ENCODE results near the gene ZNF735. TPM values are rescaled to one million over a fixed set of nuclear protein-coding genes. Genes with fewer than 3 reads are reported as not detected.

The ZNF735 gene
- total RNA-seq, 1 donor from 2014 or later, result not detected

DNA sequence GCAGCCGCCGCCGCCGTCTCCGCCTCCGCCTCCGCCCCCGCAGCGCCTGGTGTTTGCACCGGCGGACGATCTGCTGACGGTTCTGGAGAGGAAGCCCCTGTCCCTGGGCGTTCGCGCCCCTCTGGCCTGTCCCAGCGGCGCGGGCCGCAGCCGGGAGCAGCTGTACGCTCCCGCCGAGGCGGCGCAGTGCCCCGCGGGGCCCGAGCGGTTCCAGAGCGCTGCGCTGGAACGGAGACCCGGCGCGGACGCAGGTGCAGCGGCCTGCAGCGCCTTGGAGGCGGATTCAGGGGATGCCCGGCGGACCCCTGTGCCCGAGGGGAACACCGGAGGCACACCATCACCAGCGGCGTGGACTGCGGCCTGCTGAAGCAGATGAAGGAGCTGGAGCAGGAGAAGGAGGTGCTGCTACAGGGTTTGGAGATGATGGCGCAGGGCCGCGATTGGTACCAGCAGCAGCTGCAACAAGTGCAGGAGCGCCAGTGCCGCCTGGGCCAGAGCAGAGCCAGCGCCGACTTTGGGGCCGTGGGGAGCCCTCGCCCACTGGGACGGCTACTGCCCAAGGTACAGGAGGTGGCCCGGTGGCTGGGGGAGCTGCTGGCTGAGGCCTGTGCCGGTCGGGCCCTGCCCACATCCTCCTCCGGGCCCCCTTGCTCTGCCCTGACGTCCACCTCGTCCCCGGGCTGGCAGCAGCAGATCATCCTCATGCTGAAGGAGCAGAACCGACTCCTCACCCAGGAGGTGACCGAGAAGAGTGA is 24.8 kb upstream of the ZNF735 start:
- Mint-ChIP-seq H3K4me1 (ENCODE audit: unreplicated experiment) (no peaks in the 10 kb centered on the region), H3K27me3 (ENCODE audit: unreplicated experiment) (no peaks in the 10 kb centered on the region), H3K9me3 (ENCODE audit: unreplicated experiment) (peaks cover 31% of the 10 kb centered on the region), H3K4me3 (ENCODE audit: unreplicated experiment) (no peak overlapping the region), H3K36me3 (ENCODE audit: unreplicated experiment) (no peaks in the 10 kb centered on the region), H3K27ac (ENCODE audit: unreplicated experiment) (no peak overlapping the region)
- TF ChIP-seq, protein P1, sequence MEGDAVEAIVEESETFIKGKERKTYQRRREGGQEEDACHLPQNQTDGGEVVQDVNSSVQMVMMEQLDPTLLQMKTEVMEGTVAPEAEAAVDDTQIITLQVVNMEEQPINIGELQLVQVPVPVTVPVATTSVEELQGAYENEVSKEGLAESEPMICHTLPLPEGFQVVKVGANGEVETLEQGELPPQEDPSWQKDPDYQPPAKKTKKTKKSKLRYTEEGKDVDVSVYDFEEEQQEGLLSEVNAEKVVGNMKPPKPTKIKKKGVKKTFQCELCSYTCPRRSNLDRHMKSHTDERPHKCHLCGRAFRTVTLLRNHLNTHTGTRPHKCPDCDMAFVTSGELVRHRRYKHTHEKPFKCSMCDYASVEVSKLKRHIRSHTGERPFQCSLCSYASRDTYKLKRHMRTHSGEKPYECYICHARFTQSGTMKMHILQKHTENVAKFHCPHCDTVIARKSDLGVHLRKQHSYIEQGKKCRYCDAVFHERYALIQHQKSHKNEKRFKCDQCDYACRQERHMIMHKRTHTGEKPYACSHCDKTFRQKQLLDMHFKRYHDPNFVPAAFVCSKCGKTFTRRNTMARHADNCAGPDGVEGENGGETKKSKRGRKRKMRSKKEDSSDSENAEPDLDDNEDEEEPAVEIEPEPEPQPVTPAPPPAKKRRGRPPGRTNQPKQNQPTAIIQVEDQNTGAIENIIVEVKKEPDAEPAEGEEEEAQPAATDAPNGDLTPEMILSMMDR (IDR thresholded peaks at IDR 0.05), result no peak
- no peak for DNase-seq (ENCODE audit: extremely low spot score, unreplicated experiment)

DNA sequence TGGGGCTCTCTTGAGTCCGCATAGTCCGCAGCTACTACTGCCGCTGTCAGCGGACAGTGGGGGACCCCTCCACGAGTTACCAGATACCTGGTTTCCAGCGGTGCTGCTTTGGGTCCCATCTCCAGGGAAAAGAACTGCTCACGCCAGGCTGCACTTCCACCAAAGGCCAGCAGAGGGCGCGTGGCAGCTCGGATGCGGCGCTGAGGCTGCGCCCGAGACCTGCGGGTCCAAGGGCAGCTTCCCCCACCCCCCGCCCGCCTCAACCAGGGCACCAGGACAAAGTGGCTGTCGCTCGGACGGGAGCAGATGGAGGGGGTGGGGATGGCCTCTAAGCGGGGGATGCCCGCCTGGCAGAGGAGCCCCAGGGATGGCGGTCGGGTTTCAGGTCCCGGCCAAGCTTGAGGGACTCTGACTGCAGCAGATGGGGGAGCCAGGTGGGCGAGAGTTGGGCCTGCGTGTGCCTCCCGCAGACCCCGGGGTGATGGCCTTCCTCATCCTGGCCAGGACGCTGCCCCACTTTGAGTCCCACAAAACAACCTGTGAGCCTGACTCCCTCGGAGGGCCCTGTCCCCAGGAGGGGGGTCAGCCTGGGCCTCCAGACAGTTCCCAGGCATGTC is 23.8 kb upstream of the ZNF735 start:
- Mint-ChIP-seq H3K9me3 (ENCODE audit: unreplicated experiment) (peaks cover 28% of the 10 kb centered on the region), H3K36me3 (ENCODE audit: unreplicated experiment) (no peaks in the 10 kb centered on the region), H3K4me1 (ENCODE audit: unreplicated experiment) (no peaks in the 10 kb centered on the region), H3K27ac (ENCODE audit: unreplicated experiment) (no peak overlapping the region), H3K4me3 (ENCODE audit: unreplicated experiment) (no peak overlapping the region), H3K27me3 (ENCODE audit: unreplicated experiment) (no peaks in the 10 kb centered on the region)
- TF ChIP-seq, protein P1 (IDR thresholded peaks at IDR 0.05), result no peak
- DNase-seq (ENCODE audit: extremely low spot score, unreplicated experiment), result no peak

DNA sequence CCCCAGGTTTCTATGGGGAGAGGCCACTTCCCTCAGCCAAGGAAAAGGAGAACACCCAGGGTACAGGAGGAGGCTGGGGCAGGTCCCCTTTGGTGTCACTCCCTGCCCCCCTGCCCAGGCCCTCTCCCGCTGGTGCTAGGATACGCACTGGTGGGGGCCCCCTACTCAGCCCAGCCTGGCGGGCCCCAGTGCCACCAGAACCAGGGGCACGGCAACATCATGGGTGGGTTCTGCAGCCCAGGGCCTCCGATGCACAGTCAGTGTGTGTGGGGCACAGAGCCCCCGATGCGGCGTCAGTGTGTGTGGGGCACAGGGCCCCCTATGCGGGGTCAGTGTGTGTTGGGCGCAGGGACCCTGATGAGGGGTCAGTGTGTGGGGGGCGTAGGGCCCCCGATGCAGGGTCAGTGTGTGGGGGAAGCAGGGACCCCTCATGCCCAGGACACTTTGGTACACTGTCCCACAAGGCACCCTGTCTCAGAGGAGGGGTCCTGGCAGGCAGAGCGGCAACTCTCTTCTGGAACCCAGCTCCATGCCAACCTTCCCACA is 23.1 kb upstream of the ZNF735 start:
- Mint-ChIP-seq H3K4me3 (ENCODE audit: unreplicated experiment) (no peak overlapping the region), H3K4me1 (ENCODE audit: unreplicated experiment) (no peaks in the 10 kb centered on the region), H3K27me3 (ENCODE audit: unreplicated experiment) (no peaks in the 10 kb centered on the region), H3K9me3 (ENCODE audit: unreplicated experiment) (peaks cover 27% of the 10 kb centered on the region), H3K27ac (ENCODE audit: unreplicated experiment) (no peak overlapping the region), H3K36me3 (ENCODE audit: unreplicated experiment) (no peaks in the 10 kb centered on the region)
- TF ChIP-seq, protein P1 (IDR thresholded peaks at IDR 0.05), result no peak
- no peak for DNase-seq (ENCODE audit: extremely low spot score, unreplicated experiment)

DNA sequence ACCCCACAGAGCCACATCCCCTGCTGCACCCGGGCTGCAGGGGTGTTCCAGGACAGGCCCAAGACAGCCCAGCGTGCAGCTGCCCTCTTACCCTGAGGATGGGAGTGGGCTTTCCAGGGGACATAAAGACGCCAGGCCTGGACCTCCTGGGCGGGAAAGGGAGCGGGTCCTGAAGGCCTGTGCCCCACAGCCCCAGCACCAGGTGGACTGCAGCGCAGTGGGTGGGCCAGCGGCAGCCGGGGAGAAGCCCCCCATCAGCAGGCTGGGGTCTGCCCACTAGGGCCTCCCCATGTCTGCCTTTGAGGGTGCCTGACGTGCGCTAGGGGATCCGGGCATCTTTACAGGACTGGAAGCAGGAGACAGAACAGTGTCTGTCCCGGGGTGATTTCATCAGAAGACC is 22.6 kb upstream of the ZNF735 start:
- Mint-ChIP-seq H3K27me3 (ENCODE audit: unreplicated experiment) (no peaks in the 10 kb centered on the region), H3K27ac (ENCODE audit: unreplicated experiment) (no peak overlapping the region), H3K4me1 (ENCODE audit: unreplicated experiment) (no peaks in the 10 kb centered on the region), H3K9me3 (ENCODE audit: unreplicated experiment) (peaks cover 28% of the 10 kb centered on the region), H3K4me3 (ENCODE audit: unreplicated experiment) (no peak overlapping the region), H3K36me3 (ENCODE audit: unreplicated experiment) (no peaks in the 10 kb centered on the region)
- no peak for DNase-seq (ENCODE audit: extremely low spot score, unreplicated experiment)
- TF ChIP-seq, protein P1 (IDR thresholded peaks at IDR 0.05), result no peak

DNA sequence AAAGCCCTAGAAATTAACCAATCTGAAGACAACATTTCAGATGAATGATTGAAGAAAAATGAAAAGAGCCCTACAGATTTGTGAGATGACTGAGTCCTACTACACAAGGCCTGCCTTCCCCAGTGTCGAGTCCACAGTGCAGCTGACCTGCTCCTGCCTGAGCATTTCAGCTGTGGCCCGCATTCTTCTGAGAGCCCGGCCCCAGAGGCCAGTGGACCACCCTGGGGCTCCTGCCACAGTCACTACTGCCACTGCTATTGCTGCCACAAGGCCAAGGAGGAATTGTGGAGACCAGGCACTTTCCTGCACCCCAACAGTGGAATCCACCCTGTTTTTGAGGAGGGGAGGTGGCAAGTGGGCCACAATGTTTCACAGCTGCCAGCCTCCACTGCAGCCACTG is 19.6 kb upstream of the ZNF735 start:
- Mint-ChIP-seq H3K4me1 (ENCODE audit: unreplicated experiment) (no peaks in the 10 kb centered on the region), H3K9me3 (ENCODE audit: unreplicated experiment) (peaks cover 20% of the 10 kb centered on the region), H3K27ac (ENCODE audit: unreplicated experiment) (no peak overlapping the region), H3K27me3 (ENCODE audit: unreplicated experiment) (no peaks in the 10 kb centered on the region), H3K4me3 (ENCODE audit: unreplicated experiment) (no peak overlapping the region), H3K36me3 (ENCODE audit: unreplicated experiment) (no peaks in the 10 kb centered on the region)
- no peak for DNase-seq (ENCODE audit: extremely low spot score, unreplicated experiment)
- TF ChIP-seq, protein P1 (IDR thresholded peaks at IDR 0.05), result no peak

All from osteocyte (in vitro differentiated cells).